BE2C (cell line): ENCODE results near the gene ELOVL6.
"Not testable (repeated sequence)": the region's sequence is repeated elsewhere in the genome, so short reads cannot be mapped to it uniquely, and the experiment has no call there.

Source experiments
- DNase-seq: peaks from one replicate; pipeline ENCODE4 v3.0.0-alpha.2; 2020
- H3K27me3 ChIP-seq: fragments of 250-450 bp; sonication (Bioruptor Pico); 2 replicates; pipeline ENCODE4 v1.5.1; 2020; ENCODE audit warnings: mild to moderate bottlenecking
- H3K36me3 ChIP-seq: fragments of 250-450 bp; sonication (Bioruptor Pico); 2 replicates; pipeline ENCODE4 v1.5.1; 2020; ENCODE audit warnings: mild to moderate bottlenecking
- H3K4me1 ChIP-seq: fragments of 250-450 bp; sonication (Bioruptor Pico); 2 replicates; pipeline ENCODE4 v1.5.1; 2020
- H3K4me3 ChIP-seq: 2 replicates; pipeline ENCODE4 v1.5.1; 2011; ENCODE audit warnings: low read depth, low read length
- H3K9me3 ChIP-seq: fragments of 250-450 bp; sonication (Bioruptor Pico); 2 replicates; pipeline ENCODE4 v1.5.1; 2020
- CTCF ChIP-seq: IDR thresholded peaks from 2 replicates; pipeline ENCODE4 v1.5.1; 2012; ENCODE audit warnings: mild to moderate bottlenecking, low read depth, low read length

Gene ELOVL6

GRCh38 chr4:110195561-110196205 lies 2.7 kb downstream of the ELOVL6 start:
- peak overlapping the region; percentile 98 for H3K4me3 ChIP-seq
- DNase-seq, result no peak
- no peaks in the 10 kb centered on the region for H3K9me3 ChIP-seq
- H3K36me3 ChIP-seq, result peaks cover 12% of the 10 kb centered on the region; the same call in 1 of the 2 replicates
- H3K4me1 ChIP-seq, result peaks cover 15% of the 10 kb centered on the region
- TF ChIP-seq CTCF, result no peak
- H3K27me3 ChIP-seq, result no peaks in the 10 kb centered on the region

- peak; percentile 87 for DNase-seq
- no peak for TF ChIP-seq CTCF
Measured at GRCh38 chr4:110193822-110194761, 4.3 kb downstream of the ELOVL6 start.

GRCh38 chr4:110193287-110193686 lies 5.1 kb downstream of the ELOVL6 start:
- H3K36me3 ChIP-seq, result peaks cover 12% of the 10 kb centered on the region; the same call in 1 of the 2 replicates
- not testable (repeated sequence) for H3K4me3 ChIP-seq

More at GRCh38 chr4:110193822-110194761, 4.3 kb downstream of the ELOVL6 start:
- Histone ChIP-seq H3K36me3 (peaks cover 12% of the 10 kb centered on the region; the same call in 1 of the 2 replicates), H3K27me3 (no peaks in the 10 kb centered on the region), H3K4me3 (no peak overlapping the region; the same call in 1 of the 2 replicates), H3K4me1 (peaks cover 11% of the 10 kb centered on the region), H3K9me3 (no peaks in the 10 kb centered on the region)

GRCh38 chr4:110190249-110190648 lies 8.2 kb downstream of the ELOVL6 start:
- no peak for TF ChIP-seq CTCF
- no peaks in the 10 kb centered on the region for H3K9me3 ChIP-seq
- H3K27me3 ChIP-seq, result no peaks in the 10 kb centered on the region
- no peak for DNase-seq
- H3K4me1 ChIP-seq, result peaks cover 13% of the 10 kb centered on the region
- H3K36me3 ChIP-seq, result peaks cover 17% of the 10 kb centered on the region
- no peak overlapping the region for H3K4me3 ChIP-seq

More at GRCh38 chr4:110193287-110193686, 5.1 kb downstream of the ELOVL6 start:
- DNase-seq, H3K9me3 ChIP-seq, H3K27me3 ChIP-seq: not testable (repeated sequence)
- peaks cover 11% of the 10 kb centered on the region for H3K4me1 ChIP-seq

GRCh38 chr4:110188113-110188512 lies 10.3 kb downstream of the ELOVL6 start:
- Histone ChIP-seq H3K4me1 (peaks cover 13% of the 10 kb centered on the region), H3K9me3 (no peaks in the 10 kb centered on the region), H3K36me3 (peaks cover 13% of the 10 kb centered on the region), H3K27me3 (no peaks in the 10 kb centered on the region), H3K4me3 (no peak overlapping the region)
- no peak for DNase-seq
- no peak for TF ChIP-seq CTCF

- TF ChIP-seq CTCF, result no peak
- H3K27me3 ChIP-seq, result no peaks in the 10 kb centered on the region
- no peaks in the 10 kb centered on the region for H3K9me3 ChIP-seq
- no peak overlapping the region for H3K4me3 ChIP-seq
- H3K4me1 ChIP-seq, result peaks cover 13% of the 10 kb centered on the region
- DNase-seq, result no peak
- H3K36me3 ChIP-seq, result peaks cover 13% of the 10 kb centered on the region
Measured at GRCh38 chr4:110184791-110185155, 13.6 kb downstream of the ELOVL6 start.
